OCI-LY1 (cell line): ENCODE data around the gene REV3L.

Experiments used
- H2AFZ ChIP-seq: fragments of 200-600 bp; sonication (generic), shearing (Covaris generic); 2 replicates; pipeline ENCODE4 v1.6.0; 2014; ENCODE audit warnings: antibody characterized with exemption, mild to moderate bottlenecking, low read length
- H3F3A ChIP-seq: fragments of 200-600 bp; sonication (generic), shearing (Covaris generic); 2 replicates; pipeline ENCODE4 v1.6.0; 2014; ENCODE audit warnings: mild to moderate bottlenecking, antibody characterized with exemption, low read length, moderate library complexity; ENCODE audit not compliant: insufficient read depth
- H3K27ac ChIP-seq: fragments of 200-600 bp; sonication (generic); 2 replicates; pipeline ENCODE4 v1.5.1; 2014; ENCODE audit warnings: low read length, mixed run types, mild to moderate bottlenecking, low read depth; ENCODE audit not compliant: poor library complexity, severe bottlenecking
- H3K27me3 ChIP-seq: fragments of 200-600 bp; sonication (generic); 2 replicates; pipeline ENCODE4 v1.6.0; 2014; ENCODE audit warnings: antibody characterized with exemption, mild to moderate bottlenecking, low read length, moderate library complexity; ENCODE audit not compliant: insufficient read depth
- H3K36me3 ChIP-seq: fragments of 200-600 bp; sonication (generic); 2 replicates; pipeline ENCODE4 v1.6.1; 2014; ENCODE audit warnings: mild to moderate bottlenecking, antibody characterized with exemption, low read length, moderate library complexity, mixed read lengths; ENCODE audit not compliant: insufficient read depth
- H3K4me1 ChIP-seq: fragments of 200-600 bp; sonication (generic); 2 replicates; pipeline ENCODE4 v1.5.1; 2014; ENCODE audit warnings: mild to moderate bottlenecking, low read length, moderate library complexity; ENCODE audit not compliant: insufficient read depth, severe bottlenecking
- H3K4me2 ChIP-seq: fragments of 200-600 bp; sonication (generic), shearing (Covaris generic); 2 replicates; pipeline ENCODE4 v1.6.1; 2014; ENCODE audit warnings: low read length
- H3K4me3 ChIP-seq: fragments of 200-600 bp; sonication (generic); 2 replicates; pipeline ENCODE4 v1.5.1; 2014; ENCODE audit warnings: low read length, low read depth, mild to moderate bottlenecking, mixed read lengths; ENCODE audit not compliant: poor library complexity, severe bottlenecking
- H3K79me2 ChIP-seq: fragments of 200-600 bp; shearing (Covaris generic); 2 replicates; pipeline ENCODE4 v1.6.1; 2016; ENCODE audit warnings: mixed run types, low read length, mixed read lengths; ENCODE audit not compliant: insufficient read depth
- H3K9ac ChIP-seq: fragments of 200-600 bp; sonication (generic), shearing (Covaris generic); 2 replicates; pipeline ENCODE4 v1.6.1; 2014; ENCODE audit warnings: mild to moderate bottlenecking, low read length, mixed read lengths
- H3K9me2 ChIP-seq: fragments of 200-600 bp; sonication (generic), shearing (Covaris generic); 2 replicates; pipeline ENCODE4 v1.6.1; 2014; ENCODE audit warnings: low read depth, mild to moderate bottlenecking, low read length, mixed read lengths
- H3K9me3 ChIP-seq: fragments of 200-600 bp; shearing (Covaris generic); 2 replicates; pipeline ENCODE4 v1.6.1; 2014; ENCODE audit warnings: low read length, mixed read lengths
- H4K20me1 ChIP-seq: fragments of 200-600 bp; sonication (generic), shearing (Covaris generic); 2 replicates; pipeline ENCODE4 v1.6.0; 2016; ENCODE audit warnings: mild to moderate bottlenecking, low read length; ENCODE audit not compliant: insufficient read depth
- EZH2 ChIP-seq: fragments of 200-600 bp; sonication (generic), shearing (Covaris generic); IDR thresholded peaks from 2 replicates; pipeline ENCODE4 v1.8.0; 2017; ENCODE audit warnings: borderline replicate concordance, mixed run types, mild to moderate bottlenecking, antibody characterized with exemption, low read length, moderate library complexity, mixed read lengths
- TF ChIP-seq, protein P1 (sequence below): fragments of 200-600 bp; sonication (generic), shearing (Covaris generic); IDR thresholded peaks from 2 replicates; pipeline ENCODE4 v1.5.1; 2017; ENCODE audit warnings: mild to moderate bottlenecking, antibody characterized with exemption, low read length, moderate library complexity, mixed read lengths

Gene REV3L

DNA sequence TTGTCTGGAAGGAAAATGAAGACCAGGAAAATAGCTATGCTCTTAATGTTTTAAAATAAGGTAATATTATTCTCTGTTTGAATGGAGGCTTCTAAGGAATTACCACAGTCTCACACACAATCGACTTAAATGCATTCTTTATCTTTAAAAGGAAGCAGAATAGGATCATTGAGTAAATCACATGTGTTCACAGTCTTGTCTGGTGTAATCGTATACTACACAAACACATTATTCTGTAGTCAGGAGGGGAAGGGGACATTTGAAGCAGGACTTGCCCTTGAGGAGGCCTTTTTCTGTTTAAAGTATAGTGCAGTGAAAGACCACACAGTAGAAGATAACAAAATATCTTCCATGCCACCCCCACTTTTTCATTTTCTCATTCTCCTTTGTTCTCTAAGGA, 20.6 kb upstream of the REV3L start:
- Histone ChIP-seq H3K4me3 (no peak overlapping the region), H3K9me2 (no peaks in the 10 kb centered on the region), H3K79me2 (no peaks in the 10 kb centered on the region), H3K4me2 (no peak overlapping the region), H3K36me3 (no peaks in the 10 kb centered on the region), H4K20me1 (no peaks in the 10 kb centered on the region), H3F3A (no peaks in the 10 kb centered on the region), H2AFZ (no peak overlapping the region), H3K27ac (no peak overlapping the region), H3K4me1 (no peaks in the 10 kb centered on the region), H3K9me3 (no peaks in the 10 kb centered on the region), H3K9ac (no peak overlapping the region), H3K27me3 (no peaks in the 10 kb centered on the region)
- no peak for TF ChIP-seq EZH2
- TF ChIP-seq, protein P1, sequence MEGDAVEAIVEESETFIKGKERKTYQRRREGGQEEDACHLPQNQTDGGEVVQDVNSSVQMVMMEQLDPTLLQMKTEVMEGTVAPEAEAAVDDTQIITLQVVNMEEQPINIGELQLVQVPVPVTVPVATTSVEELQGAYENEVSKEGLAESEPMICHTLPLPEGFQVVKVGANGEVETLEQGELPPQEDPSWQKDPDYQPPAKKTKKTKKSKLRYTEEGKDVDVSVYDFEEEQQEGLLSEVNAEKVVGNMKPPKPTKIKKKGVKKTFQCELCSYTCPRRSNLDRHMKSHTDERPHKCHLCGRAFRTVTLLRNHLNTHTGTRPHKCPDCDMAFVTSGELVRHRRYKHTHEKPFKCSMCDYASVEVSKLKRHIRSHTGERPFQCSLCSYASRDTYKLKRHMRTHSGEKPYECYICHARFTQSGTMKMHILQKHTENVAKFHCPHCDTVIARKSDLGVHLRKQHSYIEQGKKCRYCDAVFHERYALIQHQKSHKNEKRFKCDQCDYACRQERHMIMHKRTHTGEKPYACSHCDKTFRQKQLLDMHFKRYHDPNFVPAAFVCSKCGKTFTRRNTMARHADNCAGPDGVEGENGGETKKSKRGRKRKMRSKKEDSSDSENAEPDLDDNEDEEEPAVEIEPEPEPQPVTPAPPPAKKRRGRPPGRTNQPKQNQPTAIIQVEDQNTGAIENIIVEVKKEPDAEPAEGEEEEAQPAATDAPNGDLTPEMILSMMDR = no peak

DNA sequence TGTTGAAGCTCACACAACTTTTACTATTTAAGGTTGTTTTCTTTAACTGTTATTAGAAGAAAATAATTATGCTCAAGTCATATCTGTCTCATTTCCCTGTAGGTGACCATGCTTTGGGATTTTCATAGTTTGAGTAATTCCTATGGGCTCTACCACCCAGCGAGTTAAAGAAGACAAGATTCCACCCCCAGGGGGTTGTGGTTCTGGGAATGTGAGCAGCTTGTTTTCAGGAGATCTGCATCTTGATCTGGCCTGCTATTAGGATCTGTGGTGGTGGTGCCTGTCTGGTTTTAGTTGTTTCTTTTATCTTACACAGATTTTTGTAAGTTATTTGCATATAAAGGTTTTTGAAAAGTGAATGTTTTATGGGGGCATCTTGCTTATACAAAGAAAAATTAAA, 20.2 kb upstream of the REV3L start:
- Histone ChIP-seq H3K9me3 (no peaks in the 10 kb centered on the region), H3K27me3 (no peaks in the 10 kb centered on the region), H3K9ac (no peak overlapping the region), H3K4me3 (no peak overlapping the region), H3K9me2 (no peaks in the 10 kb centered on the region), H2AFZ (no peak overlapping the region), H3K27ac (no peak overlapping the region), H3K4me2 (no peak overlapping the region), H3K36me3 (no peaks in the 10 kb centered on the region), H3K4me1 (no peaks in the 10 kb centered on the region), H3K79me2 (no peaks in the 10 kb centered on the region), H3F3A (no peaks in the 10 kb centered on the region), H4K20me1 (no peaks in the 10 kb centered on the region)
- TF ChIP-seq, protein P1 = no peak
- no peak for TF ChIP-seq EZH2

DNA sequence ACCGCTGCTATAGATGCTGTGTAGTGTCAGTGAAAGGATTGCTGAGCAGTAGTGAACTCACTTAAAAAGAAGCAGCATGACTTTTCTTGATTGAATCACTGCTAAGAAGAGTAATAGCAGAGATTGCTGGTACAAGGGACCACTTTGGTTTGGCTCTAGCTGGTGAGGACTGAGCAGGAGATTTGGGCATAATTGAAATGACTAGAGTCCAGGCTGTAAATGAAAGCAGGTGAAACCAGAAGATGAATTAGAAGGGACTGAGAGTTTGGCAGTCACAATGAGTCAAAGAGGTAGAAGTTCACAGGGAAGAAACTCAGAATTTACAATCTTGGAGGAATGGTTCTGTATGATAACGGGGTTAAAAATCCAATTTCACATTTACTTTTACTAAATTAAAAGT, 19.1 kb upstream of the REV3L start:
- H4K20me1 ChIP-seq = no peaks in the 10 kb centered on the region
- H3K9me3 ChIP-seq = no peaks in the 10 kb centered on the region
- TF ChIP-seq EZH2 = no peak
- TF ChIP-seq, protein P1 = no peak
- H3K27me3 ChIP-seq = no peaks in the 10 kb centered on the region
- no peaks in the 10 kb centered on the region for H3K79me2 ChIP-seq
- H3F3A ChIP-seq = no peaks in the 10 kb centered on the region
- H2AFZ ChIP-seq = no peak overlapping the region
- H3K4me2 ChIP-seq = no peak overlapping the region
- H3K9ac ChIP-seq = no peak overlapping the region
- no peaks in the 10 kb centered on the region for H3K4me1 ChIP-seq
- no peaks in the 10 kb centered on the region for H3K9me2 ChIP-seq
- H3K36me3 ChIP-seq = no peaks in the 10 kb centered on the region
- no peak overlapping the region for H3K4me3 ChIP-seq
- no peak overlapping the region for H3K27ac ChIP-seq
